Fibroblast of the conjunctiva (primary cell): ENCODE data around the gene UBE2Q1.

ENCODE experiments used
- DNase-seq: peaks from one replicate; pipeline ENCODE4 v3.0.0-alpha.2; 2010; ENCODE audit warnings: low read depth

UBE2Q1 gene

DNA sequence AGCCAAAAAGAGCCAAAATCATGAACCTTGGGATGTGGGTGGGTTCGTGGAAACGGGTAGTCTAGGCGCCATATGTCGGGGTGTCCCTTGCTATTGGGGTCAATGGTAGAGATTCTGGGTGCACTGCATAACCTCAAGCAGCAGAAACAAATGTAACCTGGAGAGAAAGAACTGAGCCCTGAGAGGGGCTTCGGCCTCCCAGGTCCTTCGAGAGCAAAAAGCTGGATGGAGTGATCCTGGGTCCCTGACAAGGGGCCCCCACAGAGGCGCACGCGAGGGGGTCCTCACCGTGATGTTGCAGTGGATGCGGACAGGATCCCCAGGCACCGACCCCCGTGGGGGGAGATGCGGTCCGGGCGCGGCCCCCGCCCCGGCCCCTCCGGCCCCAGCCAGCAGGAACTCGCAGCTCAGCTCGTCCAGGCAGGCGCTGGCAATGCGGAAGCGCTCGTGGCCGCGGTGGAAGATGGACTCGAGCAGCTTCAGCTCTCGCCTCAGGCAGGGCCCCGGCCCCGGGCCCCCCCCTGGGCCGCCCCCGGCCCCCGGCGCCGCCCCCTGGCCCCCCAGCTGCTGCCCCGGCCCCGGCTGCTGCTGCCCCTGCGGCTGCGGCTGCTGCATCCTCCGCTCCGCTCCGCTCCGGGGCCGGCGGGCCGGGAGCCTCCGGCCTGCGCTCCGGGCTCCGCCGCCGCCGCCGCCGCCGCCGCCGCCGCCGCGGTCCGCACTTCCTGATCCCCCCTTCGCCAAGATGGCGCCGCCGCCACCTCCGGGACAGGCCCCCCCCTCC lies at the start of gene UBE2Q1:
Gene UBE2Q1 (minus strand): TSS at position 724 of the 781 bp plus-strand sequence. CDS start 109 bp downstream, at position 615.
- DNase-seq, result no peak

DNA sequence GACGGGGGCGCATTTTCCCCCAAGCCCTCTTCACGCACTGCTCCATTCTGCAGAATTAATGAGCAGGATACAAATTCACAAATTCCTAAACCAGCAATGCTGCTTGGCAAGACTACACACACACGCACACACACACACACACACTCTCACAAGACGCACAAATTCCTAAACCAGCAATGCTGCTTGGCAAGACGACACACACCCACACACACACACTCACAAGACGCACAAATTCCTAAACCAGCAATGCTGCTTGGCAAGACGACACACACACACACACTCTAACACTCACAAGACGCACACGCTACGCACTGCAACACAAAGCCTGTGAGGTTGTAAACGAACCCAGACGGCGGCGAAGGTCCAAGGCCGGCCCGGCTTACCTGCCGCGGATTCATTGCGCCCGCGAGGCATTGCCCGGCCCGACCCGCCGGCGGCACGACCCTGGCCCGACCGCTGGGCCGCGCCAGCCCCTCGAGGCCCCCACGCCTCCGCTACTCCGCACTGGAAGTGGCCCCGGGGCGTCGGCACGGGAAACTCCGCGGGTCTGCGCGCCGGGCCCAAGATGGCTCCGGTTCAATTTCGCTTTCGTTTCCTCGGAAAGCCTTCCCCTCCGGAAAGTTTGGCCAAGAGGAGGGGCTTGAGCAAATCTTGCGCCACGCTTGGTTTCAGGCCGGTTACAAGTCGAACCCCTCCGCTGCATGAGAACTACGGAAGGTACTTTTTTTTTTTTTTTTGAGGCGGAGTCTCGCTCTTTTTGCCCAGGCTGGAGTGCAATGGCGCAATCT lies 49.3 kb upstream of the UBE2Q1 start, which contains the start of gene ADAR:
Gene ADAR (minus strand): TSS at position 578 of the 788 bp plus-strand sequence. CDS start 180 bp downstream, at position 398.
- peak; percentile 97 for DNase-seq

DNA sequence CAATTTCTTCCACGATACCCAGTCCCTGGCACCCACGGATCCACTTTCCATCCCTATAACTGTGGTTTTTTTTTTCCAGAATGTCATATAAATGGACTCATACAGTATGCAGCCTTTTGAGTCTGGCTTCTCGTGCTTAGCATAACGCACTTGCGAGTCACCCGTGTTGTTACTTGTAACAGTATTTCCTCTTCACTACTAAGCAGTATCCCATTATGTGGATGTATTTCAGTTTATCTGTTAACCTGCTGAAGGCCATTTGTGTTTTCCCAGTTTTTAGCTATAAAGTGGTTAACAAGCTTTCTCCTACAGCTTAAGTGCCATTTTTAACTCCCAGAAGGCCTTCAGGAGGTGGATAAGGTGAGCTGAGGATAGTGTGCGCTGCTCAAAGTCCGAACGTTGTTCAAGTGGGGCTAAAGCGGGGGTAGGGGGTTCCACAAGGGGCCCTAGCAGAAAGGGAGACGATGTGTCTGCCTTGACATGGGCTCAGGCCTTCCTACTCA lies 48.7 kb upstream of the UBE2Q1 start:
- no peak for DNase-seq

DNA sequence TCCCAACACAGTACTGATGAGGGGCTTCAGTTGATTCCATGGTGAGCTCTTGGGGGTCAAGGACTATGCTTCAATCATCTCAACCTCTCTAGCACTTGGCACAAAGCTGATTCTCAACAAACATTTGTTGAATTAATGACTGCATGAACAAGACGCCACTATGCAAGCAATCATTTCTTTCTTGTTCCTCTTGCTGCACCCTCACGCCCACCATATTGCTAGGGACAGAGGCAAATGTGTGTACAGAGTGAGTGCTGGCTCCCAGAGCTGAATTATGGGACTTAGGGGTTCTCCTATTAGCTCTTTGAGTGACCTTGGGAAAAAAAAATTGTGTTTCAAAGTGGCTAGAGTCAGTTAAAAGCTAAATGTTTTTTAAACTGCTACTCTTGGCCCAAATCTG lies 47.1 kb upstream of the UBE2Q1 start:
- no peak for DNase-seq

DNA sequence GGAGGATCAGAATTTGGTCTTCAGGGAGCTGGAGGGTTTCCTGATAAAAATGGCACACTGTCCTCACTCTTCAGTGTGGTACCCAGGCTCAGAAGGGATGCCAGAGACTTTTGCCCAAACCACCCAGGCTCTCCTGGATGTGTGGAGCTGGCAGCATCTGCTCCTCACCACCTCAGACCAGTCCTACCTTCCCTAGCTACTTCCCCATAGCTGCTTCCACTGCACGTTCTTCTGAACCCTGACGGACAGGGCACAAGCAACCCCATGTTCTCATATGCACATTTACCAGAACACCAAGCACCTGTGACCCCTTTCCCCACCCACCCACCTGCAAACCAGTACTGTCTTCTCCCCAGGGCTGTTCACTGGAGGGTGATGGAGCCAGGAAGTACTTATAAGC lies 44.9 kb upstream of the UBE2Q1 start:
- no peak for DNase-seq

DNA sequence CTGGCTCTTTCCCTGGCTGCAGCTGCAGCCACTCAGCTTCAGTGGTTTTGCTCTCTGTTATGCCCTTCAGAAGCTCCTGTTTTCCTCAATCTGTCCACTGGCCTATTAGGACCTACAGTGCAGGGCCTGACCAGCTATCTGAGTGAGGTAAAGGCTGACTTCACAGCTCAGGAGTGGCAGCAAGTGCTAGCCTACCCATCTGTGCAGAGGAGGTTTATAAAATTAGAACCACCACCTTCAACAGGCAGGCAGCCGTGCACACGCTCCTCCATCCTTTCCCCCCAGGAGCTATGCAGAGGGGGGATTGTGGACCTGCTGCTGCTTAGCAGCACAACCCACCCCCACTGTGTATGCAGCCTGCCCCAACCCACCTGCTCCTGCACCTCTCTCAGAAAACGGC lies 41.2 kb upstream of the UBE2Q1 start:
- no peak for DNase-seq

DNA sequence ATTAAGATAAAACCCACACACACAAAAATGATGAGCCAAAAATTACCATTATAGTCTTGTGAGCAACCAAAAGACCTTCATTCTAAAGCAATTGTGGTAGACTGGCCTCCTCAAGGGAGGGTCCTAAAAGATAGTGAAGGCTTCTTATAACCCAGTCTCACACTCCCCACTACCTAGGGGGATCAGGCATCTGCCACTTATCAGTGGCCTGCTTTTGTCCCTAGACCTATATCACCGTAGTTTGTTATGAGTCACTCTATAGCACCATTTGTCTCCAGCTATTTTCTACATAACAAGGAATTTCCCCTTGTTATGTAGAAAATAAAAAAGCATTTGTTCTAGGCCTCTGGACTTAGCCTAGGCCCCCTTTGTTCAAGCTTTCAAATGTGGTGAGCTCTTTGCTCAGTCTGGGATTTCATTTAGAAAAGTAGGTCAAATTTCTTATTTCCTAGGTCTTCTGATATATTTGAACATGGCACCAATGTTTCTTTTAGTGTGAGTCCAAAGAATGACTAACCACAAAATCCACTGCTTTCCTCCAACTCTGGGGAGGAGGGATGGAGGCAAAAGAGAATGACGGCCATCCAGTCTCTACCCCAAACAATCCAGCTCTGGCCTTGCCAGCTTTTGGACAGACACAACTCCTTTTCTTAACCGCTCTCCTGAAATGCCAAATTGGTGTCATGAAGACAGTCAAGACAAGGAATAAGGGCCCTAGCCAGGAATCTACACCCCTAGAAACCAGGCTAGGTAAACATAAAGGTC lies 40.6 kb upstream of the UBE2Q1 start:
- DNase-seq, result no peak

DNA sequence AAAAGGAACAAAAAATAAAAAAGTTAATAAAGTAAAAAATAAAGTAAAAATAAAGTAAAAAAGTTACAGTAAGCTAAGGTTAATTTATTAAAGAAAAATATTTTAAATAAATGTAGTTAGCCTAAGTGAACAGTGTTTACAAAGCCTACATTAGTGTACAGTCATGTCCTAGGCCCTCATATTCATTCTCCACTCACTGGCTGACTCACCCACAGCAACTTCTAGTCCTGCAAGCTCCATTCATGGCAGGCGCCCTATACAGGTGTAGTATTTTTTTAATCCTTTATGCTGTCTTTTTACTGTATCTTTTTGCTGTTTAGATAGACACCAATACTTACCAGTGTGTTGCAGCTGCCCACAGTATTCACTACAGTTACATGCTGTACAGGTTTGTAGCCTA lies 37.2 kb upstream of the UBE2Q1 start:
- no peak for DNase-seq

DNA sequence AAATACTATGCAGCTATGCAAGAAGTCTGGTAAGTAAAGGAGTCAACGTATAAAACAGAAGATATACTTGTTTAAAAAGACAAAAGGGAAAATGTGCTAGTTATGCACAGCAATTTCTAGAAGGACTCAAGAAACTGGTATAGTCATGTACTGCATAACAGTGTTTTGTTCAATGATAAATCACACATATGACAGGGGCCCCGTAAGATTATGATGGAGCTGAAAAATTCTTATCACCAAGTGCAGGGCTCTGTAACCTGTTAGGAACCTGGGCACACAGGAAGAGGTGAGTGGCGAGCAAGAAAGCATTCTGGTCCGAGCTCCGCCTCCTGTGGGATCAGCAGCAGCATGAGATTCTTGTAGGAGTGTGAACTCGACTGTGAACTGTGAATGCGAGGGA lies 36.3 kb upstream of the UBE2Q1 start:
- no peak for DNase-seq

DNA sequence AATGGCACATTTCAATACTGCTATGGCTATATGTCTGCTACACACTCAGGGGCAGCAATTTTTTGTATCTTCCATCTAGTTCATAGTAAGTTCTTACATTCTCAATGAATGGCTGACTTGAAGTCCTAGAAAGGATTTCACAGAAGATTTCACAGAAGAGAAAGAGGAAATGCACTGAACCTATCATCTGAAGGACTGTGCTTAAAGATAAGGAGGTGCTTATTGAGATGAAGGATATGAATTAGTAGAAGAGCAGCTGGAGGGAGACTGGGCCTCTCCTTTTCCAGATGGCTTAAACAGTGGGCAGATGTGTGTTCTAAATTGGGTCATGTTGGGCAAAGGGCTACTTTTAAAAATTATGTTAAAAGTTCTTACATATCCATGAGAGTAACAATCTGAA lies 34.9 kb upstream of the UBE2Q1 start:
- DNase-seq, result no peak

DNA sequence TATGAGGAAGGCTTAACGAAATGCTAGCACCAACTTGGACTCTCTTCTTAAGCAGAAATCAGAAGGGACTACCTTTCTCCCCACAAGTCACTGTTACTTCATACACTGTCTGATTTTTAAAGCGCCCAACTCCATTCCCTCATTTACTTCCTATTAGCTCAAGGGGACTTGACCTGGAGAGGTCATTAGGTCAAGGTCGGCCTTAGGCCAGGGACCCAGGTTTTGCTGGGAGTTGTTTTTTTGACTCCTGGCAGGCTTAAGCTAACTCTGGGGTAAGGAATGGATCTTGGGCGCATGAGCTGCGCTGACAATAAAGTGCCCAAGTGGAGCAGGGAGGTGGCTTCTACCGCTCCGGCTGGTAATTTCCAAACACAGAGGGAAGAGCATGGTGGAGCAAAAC lies 32.7 kb upstream of the UBE2Q1 start:
- no peak for DNase-seq

DNA sequence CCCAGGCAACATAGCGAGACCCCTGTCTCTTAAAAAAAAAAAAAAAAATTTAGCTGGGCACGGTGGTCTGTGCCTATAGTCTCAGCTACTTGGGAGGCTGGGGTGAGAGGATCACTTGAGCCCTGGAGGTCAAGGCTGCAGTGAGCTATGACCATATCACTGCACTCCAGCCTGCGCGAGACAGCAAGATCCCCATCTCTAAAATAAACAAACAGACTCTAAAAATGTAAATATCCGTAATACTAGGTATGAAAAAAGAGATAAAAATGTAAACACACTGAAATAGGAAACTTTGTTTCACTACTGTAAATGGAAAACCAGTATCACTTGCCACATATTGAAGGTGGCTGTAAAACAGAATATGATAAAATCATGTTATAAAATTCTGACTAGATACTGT lies 32.3 kb upstream of the UBE2Q1 start:
- no peak for DNase-seq

DNA sequence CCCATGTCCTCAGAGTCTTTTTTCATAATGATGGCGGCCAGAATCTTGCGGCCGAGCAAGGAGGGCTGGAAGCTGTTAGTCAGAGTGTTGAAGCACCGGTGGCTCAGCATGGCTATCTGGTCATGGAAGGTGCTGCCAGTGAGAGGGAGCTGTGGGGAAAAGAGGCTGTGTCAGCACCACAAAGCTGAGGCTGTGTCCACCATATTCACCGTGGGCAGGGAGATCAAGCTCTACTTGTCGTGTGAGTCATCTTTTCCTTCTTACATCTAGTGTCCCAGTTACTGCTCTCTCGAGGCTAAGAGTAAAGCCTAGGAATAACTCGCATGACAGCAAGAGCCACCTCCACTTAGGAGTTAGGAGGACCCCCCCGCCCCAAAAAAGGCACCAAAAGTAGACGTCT lies 31.3 kb upstream of the UBE2Q1 start:
- no peak for DNase-seq

DNA sequence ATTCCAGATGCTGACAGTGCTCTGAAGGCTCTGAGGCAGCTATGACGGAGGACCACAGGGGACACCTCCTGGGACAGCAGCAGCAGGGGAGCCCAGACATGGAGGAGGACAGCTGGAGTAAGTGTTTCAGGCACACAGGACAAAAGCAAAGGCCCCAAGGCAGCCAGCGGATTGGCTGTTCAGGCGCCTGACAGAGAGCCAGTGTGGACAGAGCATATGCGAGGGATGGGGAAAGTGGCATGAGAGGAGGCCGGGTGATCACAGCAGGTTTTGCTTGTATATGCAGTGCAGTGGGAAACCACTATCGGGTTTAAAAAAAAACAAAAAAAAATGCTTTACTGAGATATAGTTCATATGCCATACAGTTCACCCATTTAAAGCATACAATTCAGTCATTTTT lies 28.2 kb upstream of the UBE2Q1 start:
- DNase-seq, result no peak

DNA sequence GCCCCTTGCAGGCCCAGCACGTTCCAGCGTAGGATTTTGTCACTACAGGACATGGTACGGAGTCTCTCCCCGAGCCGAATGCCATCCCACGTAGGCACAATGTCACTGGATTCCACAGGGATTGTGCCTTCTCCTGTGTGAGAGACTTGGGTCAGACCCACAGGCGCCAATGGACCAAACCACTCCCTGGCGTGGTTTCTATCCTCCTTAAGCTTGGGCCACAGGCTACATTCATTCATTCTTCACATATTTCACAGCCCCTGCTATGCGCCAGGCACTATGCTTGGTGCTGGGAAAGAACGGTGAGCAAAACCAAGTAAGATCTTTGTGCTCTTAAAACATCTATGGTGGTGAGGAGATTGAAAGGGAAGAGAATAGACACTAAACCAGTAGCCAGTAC lies 27.8 kb upstream of the UBE2Q1 start:
- no peak for DNase-seq

DNA sequence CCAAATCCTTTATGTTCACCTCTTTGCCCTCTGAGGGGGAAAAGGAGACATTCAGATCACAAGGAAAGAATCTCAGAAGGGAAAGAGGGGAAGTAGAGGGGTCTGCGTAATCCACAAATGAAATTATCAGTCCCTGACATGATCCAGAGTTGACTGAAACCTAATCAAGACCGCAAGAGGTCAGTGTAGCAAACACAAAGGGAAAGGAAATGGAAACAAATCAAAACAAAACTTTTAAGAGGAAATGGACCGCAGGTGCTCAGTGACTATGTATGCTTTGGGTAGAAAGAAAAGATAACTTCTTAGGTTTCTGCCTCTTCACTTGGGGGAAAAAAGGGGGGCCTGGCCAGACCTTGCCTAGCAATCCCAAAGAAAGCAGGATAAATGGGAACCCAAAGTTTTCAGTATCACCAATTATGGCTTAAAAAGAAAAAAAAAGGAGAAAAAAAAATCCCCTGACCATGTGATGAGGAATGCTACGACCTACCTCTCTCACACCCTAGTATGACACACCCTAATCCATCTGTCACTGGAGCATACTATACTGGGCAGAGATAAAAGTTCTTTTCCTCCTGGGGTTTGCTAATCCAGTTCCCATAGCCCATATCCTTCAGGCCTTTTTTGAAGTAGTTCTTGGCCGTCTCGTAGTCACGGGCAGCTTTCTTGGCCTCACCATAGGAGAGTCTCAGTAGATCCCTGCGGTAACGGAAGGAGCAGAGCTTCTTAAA lies 26.0 kb upstream of the UBE2Q1 start:
- DNase-seq, result no peak

DNA sequence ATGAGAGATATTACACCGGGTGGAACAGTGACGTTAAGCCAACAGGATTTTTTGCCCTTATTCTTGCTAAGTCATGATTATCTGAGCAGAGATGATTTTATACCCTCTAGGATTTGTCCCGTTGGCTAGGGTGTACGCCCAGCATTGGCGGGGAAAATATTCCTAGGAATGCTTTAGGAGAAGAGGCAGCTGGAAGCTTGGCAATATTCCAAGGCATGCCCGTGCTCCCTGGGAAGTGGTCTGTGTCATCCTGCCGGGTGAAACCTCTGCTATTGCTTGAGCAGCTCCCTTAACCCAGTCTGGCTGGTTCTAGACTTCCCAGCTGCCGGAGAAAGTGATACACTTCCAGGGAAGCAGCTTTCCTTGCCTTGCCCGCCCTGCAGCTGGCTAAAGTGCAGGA lies 25.3 kb upstream of the UBE2Q1 start:
- DNase-seq, result no peak

DNA sequence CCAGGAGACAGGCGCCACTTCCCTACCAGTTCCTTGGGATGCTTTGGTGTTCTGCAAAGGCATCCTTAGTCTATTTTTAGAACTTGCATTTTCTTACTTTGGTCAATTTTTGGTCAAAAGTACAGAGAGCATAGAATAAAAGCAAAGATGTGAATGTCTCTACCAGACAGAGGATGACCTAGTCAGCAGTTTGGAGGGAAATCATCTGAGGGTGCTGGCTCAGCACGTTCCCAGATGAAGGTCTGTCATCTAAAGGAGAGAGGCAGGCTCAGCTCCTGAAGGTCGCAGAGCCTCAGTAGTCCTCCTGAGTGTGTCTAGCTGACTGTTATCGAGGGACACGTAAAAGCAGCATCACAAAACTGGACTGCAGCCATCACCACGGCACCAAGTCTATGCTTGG lies 24.4 kb upstream of the UBE2Q1 start:
- DNase-seq, result no peak

DNA sequence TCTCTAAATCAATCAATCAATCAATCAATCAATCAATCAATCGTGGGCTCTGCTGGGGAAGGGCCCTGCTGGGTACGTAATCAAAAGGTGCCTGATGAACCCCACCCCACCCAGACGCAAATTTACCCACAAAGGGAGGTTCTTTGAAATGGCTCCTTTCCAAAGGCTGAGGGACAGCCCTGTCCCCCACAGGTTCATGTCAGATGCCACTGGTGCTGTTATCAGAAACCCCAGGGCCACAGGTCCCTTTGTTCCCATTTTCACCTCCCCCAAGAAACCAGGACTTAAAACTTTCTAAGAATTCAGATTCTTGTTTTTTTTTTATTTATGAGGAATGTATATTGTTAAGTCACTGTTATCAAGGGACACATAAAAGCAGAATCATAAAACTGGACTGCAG lies 23.3 kb upstream of the UBE2Q1 start:
- no peak for DNase-seq

DNA sequence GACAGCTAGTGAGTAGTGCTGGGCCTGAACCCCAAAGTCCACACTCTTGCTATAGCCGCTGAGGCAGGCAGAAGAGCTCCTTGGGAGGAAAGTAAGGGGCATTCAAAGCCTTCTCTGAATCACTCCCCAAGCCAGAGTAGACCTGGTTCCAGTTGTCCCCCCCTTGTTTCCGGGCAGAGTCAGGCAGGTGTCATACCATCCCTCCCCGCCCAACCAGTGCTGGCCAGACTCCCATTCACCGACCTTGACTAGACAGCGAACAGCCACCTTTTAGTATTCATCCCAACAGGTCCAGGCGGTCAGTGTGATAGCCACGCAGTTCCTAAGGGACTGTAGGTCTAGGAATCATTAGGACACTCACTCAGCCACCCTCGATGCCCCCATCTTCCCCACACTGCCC lies 20.9 kb upstream of the UBE2Q1 start:
- no peak for DNase-seq

DNA sequence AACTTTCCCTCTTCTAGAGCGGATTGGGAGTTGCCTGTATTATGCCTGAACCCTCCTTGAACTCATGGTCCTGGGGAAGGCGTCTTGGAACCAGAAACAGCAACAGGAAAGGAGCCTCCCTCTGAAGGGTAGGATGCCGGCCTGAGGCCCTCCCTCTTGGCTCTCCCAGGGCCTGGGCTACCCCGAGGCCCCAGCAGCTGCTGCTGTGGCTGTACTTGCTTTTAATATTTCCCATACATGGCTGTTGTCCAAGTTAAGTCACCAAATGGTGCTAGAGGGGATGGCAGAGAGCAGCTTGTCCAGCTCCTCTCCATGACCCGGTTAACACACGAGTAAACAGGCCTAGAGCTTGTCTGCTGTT lies 19.6 kb upstream of the UBE2Q1 start:
- DNase-seq, result no peak
